Parathyroid adenoma (tissue), 2 donors: ENCODE measurements around the gene NCOA3.

Experiments used
- H2AFZ ChIP-seq: fragments of 300-600 bp; sonication (generic); one replicate; pipeline ENCODE4 v1.7.0; 2017; ENCODE audit warnings: antibody characterized with exemption, mild to moderate bottlenecking
- H3K27ac ChIP-seq: fragments of 300-600 bp; sonication (generic); one replicate; pipeline ENCODE4 v1.7.0; 2017
- H3K27me3 ChIP-seq: fragments of 300-600 bp; sonication (generic); one replicate; pipeline ENCODE4 v1.7.0; 2017; ENCODE audit warnings: low read length; ENCODE audit not compliant: control insufficient read depth, insufficient read depth
- H3K36me3 ChIP-seq: fragments of 300-600 bp; sonication (generic); one replicate; pipeline ENCODE4 v1.7.0; 2017; ENCODE audit warnings: low read length; ENCODE audit not compliant: control insufficient read depth, insufficient read depth
- H3K4me1 ChIP-seq: fragments of 300-600 bp; sonication (generic); one replicate; pipeline ENCODE4 v1.7.0; 2017; ENCODE audit warnings: control low read depth
- H3K4me2 ChIP-seq: fragments of 300-600 bp; sonication (generic); one replicate; pipeline ENCODE4 v1.7.0; 2017; ENCODE audit warnings: low read length
- H3K4me3 ChIP-seq: fragments of 300-600 bp; sonication (generic); one replicate; pipeline ENCODE4 v1.7.0; 2017; ENCODE audit warnings: low read depth, low read length
- H3K79me2 ChIP-seq: fragments of 300-600 bp; sonication (generic); one replicate; pipeline ENCODE4 v1.7.0; 2017; ENCODE audit warnings: control low read depth
- H3K9ac ChIP-seq: fragments of 300-600 bp; sonication (generic); one replicate; pipeline ENCODE4 v1.7.0; 2017; ENCODE audit warnings: mild to moderate bottlenecking
- H3K9me3 ChIP-seq: fragments of 300-600 bp; sonication (generic); one replicate; pipeline ENCODE4 v1.7.0; 2017; ENCODE audit warnings: low read length; ENCODE audit not compliant: control insufficient read depth
- CTCF ChIP-seq: fragments of 300-600 bp; sonication (generic); IDR thresholded peaks from one replicate; pipeline ENCODE4 v1.7.0; 2017; ENCODE audit warnings: antibody characterized with exemption, mild to moderate bottlenecking
- donor health status: primary hyperparathyroidism.

The NCOA3 gene

GRCh38 chr20:47635256-47635655 is 133.6 kb downstream of the NCOA3 start:
- Histone ChIP-seq H2AFZ (no peak overlapping the region), H3K36me3 (no peaks in the 10 kb centered on the region), H3K27me3 (no peaks in the 10 kb centered on the region), H3K9ac (no peak overlapping the region), H3K27ac (no peak overlapping the region), H3K4me3 (no peak overlapping the region), H3K9me3 (no peaks in the 10 kb centered on the region), H3K4me2 (no peak overlapping the region), H3K4me1 (no peaks in the 10 kb centered on the region), H3K79me2 (no peaks in the 10 kb centered on the region)
- no peak for TF ChIP-seq CTCF

GRCh38 chr20:47638851-47639250 is 137.2 kb downstream of the NCOA3 start:
- Histone ChIP-seq H3K4me1 (no peaks in the 10 kb centered on the region), H3K36me3 (no peaks in the 10 kb centered on the region), H3K9me3 (no peaks in the 10 kb centered on the region), H3K27me3 (no peaks in the 10 kb centered on the region), H3K79me2 (no peaks in the 10 kb centered on the region), H3K4me2 (no peak overlapping the region), H2AFZ (no peak overlapping the region), H3K9ac (no peak overlapping the region), H3K27ac (peak overlapping the region; percentile 5), H3K4me3 (no peak overlapping the region)
- no peak for TF ChIP-seq CTCF

- no peak overlapping the region for H3K9ac ChIP-seq
- H3K27ac ChIP-seq = no peak overlapping the region
- no peak overlapping the region for H2AFZ ChIP-seq
- no peak for TF ChIP-seq CTCF
- no peak overlapping the region for H3K4me2 ChIP-seq
- no peaks in the 10 kb centered on the region for H3K79me2 ChIP-seq
- no peaks in the 10 kb centered on the region for H3K36me3 ChIP-seq
- H3K9me3 ChIP-seq = no peaks in the 10 kb centered on the region
- H3K4me3 ChIP-seq = no peak overlapping the region
- peaks cover 13% of the 10 kb centered on the region for H3K4me1 ChIP-seq
- no peaks in the 10 kb centered on the region for H3K27me3 ChIP-seq
These were observed 140.4 kb downstream of the NCOA3 start for GRCh38 chr20:47642118-47642517.

- no peak overlapping the region for H3K9ac ChIP-seq
- H3K27ac ChIP-seq = no peak overlapping the region
- no peak for TF ChIP-seq CTCF
- no peaks in the 10 kb centered on the region for H3K9me3 ChIP-seq
- H3K27me3 ChIP-seq = no peaks in the 10 kb centered on the region
- H3K4me1 ChIP-seq = peaks cover 18% of the 10 kb centered on the region
- H3K36me3 ChIP-seq = no peaks in the 10 kb centered on the region
- no peak overlapping the region for H3K4me2 ChIP-seq
- H3K79me2 ChIP-seq = no peaks in the 10 kb centered on the region
- H2AFZ ChIP-seq = no peak overlapping the region
- H3K4me3 ChIP-seq = no peak overlapping the region
These were observed 140.9 kb downstream of the NCOA3 start for GRCh38 chr20:47642624-47643023.

- Histone ChIP-seq H3K4me3 (no peak overlapping the region), H3K27me3 (no peaks in the 10 kb centered on the region), H2AFZ (no peak overlapping the region), H3K36me3 (no peaks in the 10 kb centered on the region), H3K79me2 (no peaks in the 10 kb centered on the region), H3K27ac (peak overlapping the region; percentile 75), H3K4me2 (no peak overlapping the region), H3K4me1 (peaks cover 41% of the 10 kb centered on the region), H3K9ac (no peak overlapping the region), H3K9me3 (no peaks in the 10 kb centered on the region)
- TF ChIP-seq CTCF = no peak
These were observed 143.9 kb downstream of the NCOA3 start for GRCh38 chr20:47645632-47646031.
